Ovary (tissue), 3 donors: ENCODE results near the gene POU4F1.

ENCODE experiments used
- CTCF ChIP-seq, 3 donors: fragments of 450-650 bp in 2 of 3; fragments of 200-600 bp in 1 of 3; IDR thresholded peaks; one replicate each; pipeline versions ENCODE4 v1.5.1 to v1.8.0; 2016 to 2022; ENCODE audit warnings: antibody characterized with exemption in 3 of 3, mild to moderate bottlenecking in 1 of 3
- EP300 ChIP-seq: sonication (generic); formaldehyde crosslinking; IDR thresholded peaks from one replicate; pipeline ENCODE4 v1.6.1; 2017; ENCODE audit warnings: antibody characterized with exemption
- POLR2A ChIP-seq: fragments of 450-650 bp; IDR thresholded peaks from one replicate; pipeline ENCODE4 v1.6.1; 2017; ENCODE audit warnings: antibody characterized with exemption, mild to moderate bottlenecking, moderate library complexity
- donor health status: DM: no; HTN: no; CAD: no.

GRCh38 chr13:78596399-78596735 lies 7.0 kb downstream of the POU4F1 start:
- TF ChIP-seq POLR2A (no peak), EP300 (no peak), CTCF (IDR thresholded peaks at IDR 0.05) (no peak)
